Thyroid gland (tissue), 4 donors: ENCODE results near the gene SPI1.
A peak's percentile ranks its signal among the peaks of the same experiment; 100 is the strongest.

Experiments used
- POLR2A ChIP-seq, 2 donors: fragments of 450-650 bp; IDR thresholded peaks; one replicate each; pipeline ENCODE4 v1.6.1; 2017; ENCODE audit warnings: antibody characterized with exemption in 2 of 2, mild to moderate bottlenecking in 2 of 2, moderate library complexity in 1 of 2
- TF ChIP-seq, protein P1 (sequence below), 6 experiments: fragments of 200-600 bp in 3 of 6; fragments of 450-650 bp in 3 of 6; sonication (generic) in 3 of 6; IDR thresholded peaks; one replicate each; pipeline ENCODE4 v1.5.1; 2016 to 2019; ENCODE audit warnings: antibody characterized with exemption in 6 of 6, mild to moderate bottlenecking in 2 of 6, inconsistent platforms in 1 of 6, moderate library complexity in 1 of 6

DNA sequence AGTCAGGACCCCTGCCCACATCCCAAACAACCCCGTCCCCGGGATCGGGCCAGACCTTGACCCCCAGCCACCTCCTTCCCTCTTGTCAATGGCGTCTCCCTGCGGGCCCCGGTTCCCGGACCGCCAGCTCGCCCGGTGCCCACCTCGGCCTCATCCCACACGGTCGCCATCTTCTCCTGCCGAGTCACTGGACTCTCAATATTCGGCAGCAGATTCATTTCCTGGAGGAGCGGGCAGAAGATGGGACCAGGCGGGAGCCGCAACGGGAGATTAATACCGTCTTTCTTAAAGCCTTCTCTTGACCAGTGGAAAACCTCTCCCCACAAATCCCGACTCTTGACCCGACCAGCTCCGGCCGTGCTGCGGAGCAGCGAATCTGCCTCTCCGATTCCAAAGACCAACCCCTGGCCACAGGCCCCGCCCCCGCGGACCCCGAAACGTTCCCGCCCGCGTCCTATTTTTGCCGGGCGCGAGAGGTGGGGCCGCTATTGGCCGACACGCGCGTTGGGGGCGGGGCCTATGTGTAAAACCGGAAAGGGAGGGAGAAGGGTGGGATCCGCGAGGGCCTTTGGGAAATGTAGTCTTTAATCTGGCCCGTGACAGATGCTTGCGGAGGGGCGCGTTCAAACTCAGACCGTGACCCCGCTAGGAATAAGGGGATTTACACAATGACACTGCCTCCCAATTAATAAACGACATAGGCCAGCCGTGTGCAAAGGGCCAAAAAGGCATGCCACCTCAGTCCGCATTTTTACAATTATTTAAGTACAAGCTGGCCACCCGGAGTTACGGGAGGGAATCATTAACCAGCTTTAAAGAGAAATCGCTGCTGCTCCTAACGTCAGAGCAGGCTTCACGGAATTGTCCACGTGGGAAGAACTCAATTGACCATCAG lies 48.0 kb upstream of the SPI1 start, which contains the start of gene PSMC3:
- TF ChIP-seq POLR2A (IDR thresholded peaks at IDR 0.05): peak in 1 of 2 donors; percentile 54
- TF ChIP-seq, protein P1, sequence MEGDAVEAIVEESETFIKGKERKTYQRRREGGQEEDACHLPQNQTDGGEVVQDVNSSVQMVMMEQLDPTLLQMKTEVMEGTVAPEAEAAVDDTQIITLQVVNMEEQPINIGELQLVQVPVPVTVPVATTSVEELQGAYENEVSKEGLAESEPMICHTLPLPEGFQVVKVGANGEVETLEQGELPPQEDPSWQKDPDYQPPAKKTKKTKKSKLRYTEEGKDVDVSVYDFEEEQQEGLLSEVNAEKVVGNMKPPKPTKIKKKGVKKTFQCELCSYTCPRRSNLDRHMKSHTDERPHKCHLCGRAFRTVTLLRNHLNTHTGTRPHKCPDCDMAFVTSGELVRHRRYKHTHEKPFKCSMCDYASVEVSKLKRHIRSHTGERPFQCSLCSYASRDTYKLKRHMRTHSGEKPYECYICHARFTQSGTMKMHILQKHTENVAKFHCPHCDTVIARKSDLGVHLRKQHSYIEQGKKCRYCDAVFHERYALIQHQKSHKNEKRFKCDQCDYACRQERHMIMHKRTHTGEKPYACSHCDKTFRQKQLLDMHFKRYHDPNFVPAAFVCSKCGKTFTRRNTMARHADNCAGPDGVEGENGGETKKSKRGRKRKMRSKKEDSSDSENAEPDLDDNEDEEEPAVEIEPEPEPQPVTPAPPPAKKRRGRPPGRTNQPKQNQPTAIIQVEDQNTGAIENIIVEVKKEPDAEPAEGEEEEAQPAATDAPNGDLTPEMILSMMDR (IDR thresholded peaks at IDR 0.05): peak in 1 of 6 experiments; percentile 7
